Astrocyte (in vitro differentiated cells and primary cell): ENCODE data around the gene HOXA4. TPM values are rescaled to one million over a fixed set of nuclear protein-coding genes. Genes with fewer than 3 reads are reported as not detected.

Source experiments
- DNase-seq: peaks from one replicate; pipeline ENCODE4 v3.0.0-alpha.2; 2010; ENCODE audit warnings: low read depth
- FAIRE-seq: peaks from 2 replicates; lab custom pipeline; 2011; peaks lifted over from hg19 to GRCh38; lab: Jason Lieb, UNC
- H2AFZ ChIP-seq: 2 replicates; pipeline ENCODE4 v1.6.0; 2012; ENCODE audit warnings: low read depth, low read length, inconsistent platforms
- H3K27ac ChIP-seq: 2 replicates; pipeline ENCODE4 v1.5.1; 2011; ENCODE audit warnings: low read depth, low read length, inconsistent platforms
- H3K27me3 ChIP-seq: 2 replicates; pipeline ENCODE4 v1.6.0; 2011; ENCODE audit warnings: low read length, inconsistent platforms; ENCODE audit not compliant: insufficient read depth
- H3K36me3 ChIP-seq: 2 replicates; pipeline ENCODE4 v1.5.1; 2011; ENCODE audit warnings: low read length, inconsistent platforms; ENCODE audit not compliant: insufficient read depth
- H3K4me1 ChIP-seq: 2 replicates; pipeline ENCODE4 v1.5.1; 2011; ENCODE audit warnings: low read length, inconsistent platforms; ENCODE audit not compliant: insufficient read depth
- H3K4me2 ChIP-seq: 2 replicates; pipeline ENCODE4 v1.6.0; 2012; ENCODE audit warnings: low read length, inconsistent platforms
- H3K4me3 ChIP-seq: 2 replicates; pipeline ENCODE4 v1.5.1; 2011; ENCODE audit warnings: low read depth, mild to moderate bottlenecking, low read length, inconsistent platforms; ENCODE audit not compliant: insufficient read depth
- H3K79me2 ChIP-seq: 2 replicates; pipeline ENCODE4 v1.6.0; 2012; ENCODE audit warnings: mild to moderate bottlenecking, low read length, inconsistent platforms; ENCODE audit not compliant: insufficient read depth
- H3K9ac ChIP-seq: 2 replicates; pipeline ENCODE4 v1.6.0; 2012; ENCODE audit warnings: mild to moderate bottlenecking, low read length, inconsistent platforms
- H3K9me3 ChIP-seq: 2 replicates; pipeline ENCODE4 v1.5.1; 2012; ENCODE audit warnings: low read depth, mild to moderate bottlenecking, low read length, inconsistent platforms; ENCODE audit not compliant: insufficient read depth
- H4K20me1 ChIP-seq: 2 replicates; pipeline ENCODE4 v1.6.0; 2012; ENCODE audit warnings: low read length, inconsistent platforms; ENCODE audit not compliant: insufficient read depth
- H3K27ac Mint-ChIP-seq: one replicate; pipeline ENCODE4 v1.8.0; 2021; ENCODE audit warnings: mild to moderate bottlenecking, mixed read lengths; ENCODE audit not compliant: unreplicated experiment
- H3K27me3 Mint-ChIP-seq: one replicate; pipeline ENCODE4 v1.8.0; 2021; ENCODE audit warnings: low read depth, mixed read lengths; ENCODE audit not compliant: unreplicated experiment
- H3K36me3 Mint-ChIP-seq: one replicate; pipeline ENCODE4 v1.8.0; 2021; ENCODE audit warnings: low read depth, mixed read lengths; ENCODE audit not compliant: unreplicated experiment
- H3K4me1 Mint-ChIP-seq: one replicate; pipeline ENCODE4 v1.8.0; 2021; ENCODE audit warnings: low read depth, mixed read lengths; ENCODE audit not compliant: unreplicated experiment
- H3K4me3 Mint-ChIP-seq: one replicate; pipeline ENCODE4 v1.8.0; 2021; ENCODE audit warnings: mild to moderate bottlenecking, moderate library complexity, mixed read lengths; ENCODE audit not compliant: unreplicated experiment
- H3K9me3 Mint-ChIP-seq: one replicate; pipeline ENCODE4 v1.8.0; 2021; ENCODE audit warnings: mild to moderate bottlenecking, mixed read lengths; ENCODE audit not compliant: unreplicated experiment
- CTCF ChIP-seq: IDR thresholded peaks from 2 replicates; pipeline ENCODE4 v1.5.1; 2011; ENCODE audit warnings: low read depth, mild to moderate bottlenecking, inconsistent platforms, low read length, moderate library complexity; ENCODE audit not compliant: insufficient read depth
- EZH2 ChIP-seq: IDR thresholded peaks from 2 replicates; pipeline ENCODE4 v1.6.1; 2012; ENCODE audit warnings: mild to moderate bottlenecking, low read length, inconsistent platforms; ENCODE audit not compliant: insufficient read depth
- total RNA-seq: library from RNA; stranded (reverse); gene quantifications from 2 replicates; pipeline ENCODE4 v1.2.1, GENCODE V29; 2021

HOXA4 gene
- total RNA-seq, 1 donor from 2014 or later, result not detected

- H3K4me3 ChIP-seq, result no peak overlapping the region
- TF ChIP-seq EZH2, result no peak
- no peak for TF ChIP-seq CTCF
- peaks cover 6% of the 10 kb centered on the region for H4K20me1 ChIP-seq
Measured at GRCh38 chr7:27171637-27172314, 41.2 kb upstream of the HOXA4 start.

GRCh38 chr7:27171325-27171636 is 40.7 kb upstream of the HOXA4 start:
- Histone ChIP-seq H3K4me3 (no peak overlapping the region), H3K27me3 (peaks cover 92% of the 10 kb centered on the region), H3K27ac (no peak overlapping the region), H3K36me3 (no peaks in the 10 kb centered on the region), H4K20me1 (peaks cover 6% of the 10 kb centered on the region), H3K79me2 (no peaks in the 10 kb centered on the region), H3K9me3 (peaks cover 16% of the 10 kb centered on the region), H3K4me1 (peaks cover 5% of the 10 kb centered on the region), H2AFZ (no peak overlapping the region), H3K9ac (no peak overlapping the region), H3K4me2 (no peak overlapping the region)
- Mint-ChIP-seq H3K27me3 (peaks cover 70% of the 10 kb centered on the region), H3K9me3 (peaks cover 33% of the 10 kb centered on the region), H3K27ac (peak overlapping the region; percentile 72), H3K36me3 (no peaks in the 10 kb centered on the region), H3K4me3 (no peak overlapping the region), H3K4me1 (no peaks in the 10 kb centered on the region)
- DNase-seq, result no peak
- TF ChIP-seq EZH2 (no peak), CTCF (no peak)
- FAIRE-seq, result no peak

More at GRCh38 chr7:27171637-27172314, 41.2 kb upstream of the HOXA4 start:
- H3K36me3 ChIP-seq, result no peaks in the 10 kb centered on the region
- Mint-ChIP-seq H3K4me3 (no peak overlapping the region), H3K27me3 (peaks cover 70% of the 10 kb centered on the region), H3K4me1 (no peaks in the 10 kb centered on the region), H3K27ac (peak overlapping the region; percentile 80), H3K36me3 (no peaks in the 10 kb centered on the region), H3K9me3 (peaks cover 33% of the 10 kb centered on the region)
- H3K4me1 ChIP-seq, result peaks cover 5% of the 10 kb centered on the region
- no peak overlapping the region for H3K4me2 ChIP-seq
- H2AFZ ChIP-seq, result no peak overlapping the region
- peaks cover 92% of the 10 kb centered on the region for H3K27me3 ChIP-seq
- DNase-seq, result no peak
- H3K27ac ChIP-seq, result no peak overlapping the region
- H3K9me3 ChIP-seq, result peaks cover 16% of the 10 kb centered on the region
- no peaks in the 10 kb centered on the region for H3K79me2 ChIP-seq
- FAIRE-seq, result no peak
- no peak overlapping the region for H3K9ac ChIP-seq
